ENCODE results near the gene SHC1.

DNA sequence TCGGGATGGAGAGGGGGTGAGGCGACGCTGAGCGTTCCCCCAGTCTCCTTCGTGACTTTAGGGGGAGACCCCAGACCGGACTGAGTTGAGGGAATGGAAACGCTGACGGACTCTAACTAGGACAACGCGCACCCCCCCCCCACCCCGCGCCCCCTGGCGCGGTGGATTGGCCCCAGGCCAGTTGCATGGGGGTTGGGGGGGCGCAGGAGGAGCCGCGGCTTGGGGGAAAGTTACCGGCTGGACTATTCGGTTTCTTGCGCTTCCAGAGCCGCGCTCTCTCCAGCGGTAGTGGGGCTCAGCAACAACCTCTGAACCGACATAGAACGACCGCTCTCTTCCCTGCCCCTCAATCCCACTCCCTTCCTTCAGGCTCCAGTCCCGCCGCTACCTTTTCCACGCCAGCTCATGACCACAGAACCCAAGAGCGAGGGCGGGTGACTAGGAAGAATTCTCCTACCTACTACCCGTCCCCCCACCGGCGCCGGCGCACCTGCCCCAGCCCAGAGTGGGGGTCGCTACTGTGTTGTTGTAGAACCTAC, 32.7 kb upstream of the SHC1 start:
- TF ChIP-seq CTCF (IDR thresholded peaks at IDR 0.05) (no peak), POLR2A (IDR thresholded peaks at IDR 0.05) (peak; percentile 20), POLR2AphosphoS5 (IDR thresholded peaks at IDR 0.05) (no peak)

All from prostate gland (tissue), 2 donors.